OCI-LY7 (cell line): Measurements from ENCODE around the gene DCUN1D5. TPM values are rescaled to one million over a fixed set of nuclear protein-coding genes. Genes with fewer than 3 reads are reported as not detected.

Experiments used
- BruUV-seq: library from RNA; stranded (reverse); fragments of 400-500 nt; replicated peaks from 2 replicates; lab custom pipeline; 2021; lab: Mats Ljungman, UMichigan
- CTCF ChIA-PET: fragments of 300-600 bp; sonication (Branson Sonifier 250); formaldehyde crosslinking; loops from one replicate; lab custom pipeline; 2022; ENCODE audit warnings: antibody characterized with exemption; ENCODE audit not compliant: unreplicated experiment; lab: Charles Lee
- POLR2A ChIA-PET: fragments of 300-600 bp; sonication (Branson Sonifier 250); formaldehyde crosslinking; loops from one replicate; lab custom pipeline; 2022; ENCODE audit warnings: antibody characterized with exemption; lab: Charles Lee
- DNase-seq: peaks from one replicate; pipeline ENCODE4 v3.0.0-alpha.2; 2015; ENCODE audit warnings: low spot score
- H2AFZ ChIP-seq: fragments of 200-600 bp; sonication (generic), shearing (Covaris generic); 2 replicates; pipeline ENCODE4 v1.6.1; 2014; ENCODE audit warnings: mild to moderate bottlenecking, antibody characterized with exemption, low read length, moderate library complexity
- H3K27ac ChIP-seq: fragments of 200-600 bp; sonication (generic); 2 replicates; pipeline ENCODE4 v1.5.1; 2014; ENCODE audit warnings: mixed run types, low read depth, mild to moderate bottlenecking, moderate library complexity, low read length, inconsistent platforms; ENCODE audit not compliant: poor library complexity, severe bottlenecking
- H3K36me3 ChIP-seq: fragments of 200-600 bp; sonication (generic); 2 replicates; pipeline ENCODE4 v1.6.1; 2014; ENCODE audit warnings: mild to moderate bottlenecking, antibody characterized with exemption, low read length, moderate library complexity, mixed read lengths; ENCODE audit not compliant: insufficient read depth
- H3K4me1 ChIP-seq: fragments of 200-600 bp; sonication (generic); 2 replicates; pipeline ENCODE4 v1.5.1; 2014; ENCODE audit warnings: mild to moderate bottlenecking, low read length; ENCODE audit not compliant: insufficient read depth, poor library complexity, severe bottlenecking
- H3K4me2 ChIP-seq: fragments of 200-600 bp; sonication (generic); 2 replicates; pipeline ENCODE4 v1.6.1; 2014; ENCODE audit warnings: mild to moderate bottlenecking, low read length
- H3K4me3 ChIP-seq: fragments of 200-600 bp; sonication (generic); 2 replicates; pipeline ENCODE4 v1.5.1; 2014; ENCODE audit warnings: mild to moderate bottlenecking, low read depth, low read length; ENCODE audit not compliant: poor library complexity, severe bottlenecking
- H3K79me2 ChIP-seq: fragments of 200-600 bp; sonication (generic); 2 replicates; pipeline ENCODE4 v1.6.1; 2016; ENCODE audit warnings: low read depth, mild to moderate bottlenecking, low read length, moderate library complexity, mixed read lengths; ENCODE audit not compliant: insufficient read depth
- H3K9me2 ChIP-seq: fragments of 200-600 bp; sonication (generic); 2 replicates; pipeline ENCODE4 v1.6.1; 2016; ENCODE audit warnings: mild to moderate bottlenecking, low read length, mixed read lengths; ENCODE audit not compliant: insufficient read depth
- H3K9me3 ChIP-seq: fragments of 200-600 bp; sonication (generic); 2 replicates; pipeline ENCODE4 v1.6.1; 2014; ENCODE audit warnings: mild to moderate bottlenecking, mixed run types, low read length, mixed read lengths
- H4K20me1 ChIP-seq: fragments of 200-600 bp; sonication (generic); 2 replicates; pipeline ENCODE4 v1.6.1; 2014; ENCODE audit warnings: mild to moderate bottlenecking, antibody characterized with exemption, low read length, moderate library complexity, mixed read lengths; ENCODE audit not compliant: insufficient read depth
- EZH2phosphoT487 ChIP-seq: fragments of 200-600 bp; sonication (generic); IDR thresholded peaks from 2 replicates; pipeline ENCODE4 v1.6.1; 2018; ENCODE audit warnings: low read depth, borderline replicate concordance, mild to moderate bottlenecking, mixed run types, antibody characterized with exemption, low read length, moderate library complexity, mixed read lengths
- intact Hi-C: fragments of 100-400 bp; cut with micrococcal nuclease; formaldehyde crosslinking; loops from one replicate; pipeline ENCODE4 v1.10.0; 2022; ENCODE audit not compliant: unreplicated experiment
- total RNA-seq, 2 experiments: library from RNA; depleted of rRNA in 1 of 2; stranded (reverse); fragments of >200 nt in 1 of 2; shearing (Covaris generic) in 1 of 2; gene quantifications; 2 replicates each; pipeline ENCODE4 v1.2.3, GENCODE V29; 2014 to 2022
- TF ChIP-seq, protein P1 (sequence below): fragments of 200-600 bp; sonication (generic); conservative IDR thresholded peaks from 2 replicates; pipeline ENCODE4 v1.5.1; 2014; ENCODE audit warnings: mild to moderate bottlenecking, antibody characterized with exemption, low read length, moderate library complexity, mixed read lengths

The DCUN1D5 gene
- total RNA-seq, 2 experiments from 2014 or later: 46.4 to 70.4 TPM

DNA sequence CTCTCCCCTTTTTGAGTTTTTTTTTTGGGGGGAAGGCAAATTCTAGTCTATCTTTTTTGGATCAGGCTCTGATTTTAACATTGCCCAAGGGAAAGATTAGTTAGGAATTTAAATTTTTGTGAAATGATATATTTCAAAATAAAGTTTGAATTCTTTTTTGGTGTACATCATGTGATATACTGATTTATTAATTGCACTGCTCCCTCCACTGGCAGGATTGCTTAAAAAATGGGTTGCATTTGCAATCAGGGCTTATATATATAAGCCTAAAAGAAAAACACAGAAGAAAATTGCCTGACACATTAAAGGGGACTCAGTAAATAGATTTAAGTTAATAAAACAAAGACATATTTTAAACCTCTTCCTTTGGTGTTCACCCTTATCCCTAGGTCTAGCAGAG lies 18.4 kb upstream of the DCUN1D5 start:
- Histone ChIP-seq H3K4me2 (no peak overlapping the region), H3K9me3 (no peaks in the 10 kb centered on the region), H3K79me2 (no peaks in the 10 kb centered on the region), H3K4me3 (no peak overlapping the region), H2AFZ (no peak overlapping the region), H3K4me1 (peaks cover 11% of the 10 kb centered on the region), H3K27ac (no peak overlapping the region), H3K9me2 (no peaks in the 10 kb centered on the region), H4K20me1 (no peaks in the 10 kb centered on the region), H3K36me3 (no peaks in the 10 kb centered on the region)
- ChIA-PET CTCF (no interaction called here), POLR2A (no interaction called here)
- no TSS peak for BruUV-seq
- no peak for TF ChIP-seq EZH2phosphoT487
- TF ChIP-seq, protein P1, sequence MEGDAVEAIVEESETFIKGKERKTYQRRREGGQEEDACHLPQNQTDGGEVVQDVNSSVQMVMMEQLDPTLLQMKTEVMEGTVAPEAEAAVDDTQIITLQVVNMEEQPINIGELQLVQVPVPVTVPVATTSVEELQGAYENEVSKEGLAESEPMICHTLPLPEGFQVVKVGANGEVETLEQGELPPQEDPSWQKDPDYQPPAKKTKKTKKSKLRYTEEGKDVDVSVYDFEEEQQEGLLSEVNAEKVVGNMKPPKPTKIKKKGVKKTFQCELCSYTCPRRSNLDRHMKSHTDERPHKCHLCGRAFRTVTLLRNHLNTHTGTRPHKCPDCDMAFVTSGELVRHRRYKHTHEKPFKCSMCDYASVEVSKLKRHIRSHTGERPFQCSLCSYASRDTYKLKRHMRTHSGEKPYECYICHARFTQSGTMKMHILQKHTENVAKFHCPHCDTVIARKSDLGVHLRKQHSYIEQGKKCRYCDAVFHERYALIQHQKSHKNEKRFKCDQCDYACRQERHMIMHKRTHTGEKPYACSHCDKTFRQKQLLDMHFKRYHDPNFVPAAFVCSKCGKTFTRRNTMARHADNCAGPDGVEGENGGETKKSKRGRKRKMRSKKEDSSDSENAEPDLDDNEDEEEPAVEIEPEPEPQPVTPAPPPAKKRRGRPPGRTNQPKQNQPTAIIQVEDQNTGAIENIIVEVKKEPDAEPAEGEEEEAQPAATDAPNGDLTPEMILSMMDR: peak; percentile 40; the same call in 1 of the 2 replicates
- DNase-seq: no peak
- intact Hi-C loops: no loop called here

DNA sequence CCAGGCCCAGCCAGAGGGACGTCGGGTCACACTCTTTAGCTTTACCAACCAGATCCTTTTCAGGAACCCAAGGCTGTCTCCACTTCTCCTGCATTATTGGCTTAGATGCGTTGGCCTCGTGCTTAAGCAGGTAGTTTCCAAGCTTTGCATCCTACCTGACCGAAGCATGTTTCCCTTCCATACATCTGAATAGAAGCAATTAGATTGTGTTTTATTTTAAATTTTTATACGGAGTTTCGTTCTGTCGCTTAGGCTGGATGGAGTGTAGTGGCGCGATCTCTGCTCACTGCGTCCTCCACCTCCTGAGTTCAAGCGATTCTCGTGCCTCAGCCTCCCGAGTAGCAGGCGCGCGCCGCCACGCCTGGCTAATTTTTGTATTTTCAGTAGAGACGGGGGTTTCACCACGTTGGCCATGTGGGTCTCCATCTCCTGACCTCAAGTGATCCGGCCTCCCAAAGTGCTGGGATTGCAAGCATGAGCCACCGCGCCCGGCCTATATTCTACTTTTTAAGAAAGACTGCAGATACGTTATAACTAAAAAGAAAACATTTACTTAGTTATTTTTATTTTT lies 17.9 kb upstream of the DCUN1D5 start:
- H3K4me3 ChIP-seq: peak overlapping the region; percentile 67
- no peaks in the 10 kb centered on the region for H3K79me2 ChIP-seq
- peak overlapping the region; percentile 99 for H2AFZ ChIP-seq
- no TSS peak for BruUV-seq
- no peaks in the 10 kb centered on the region for H3K9me2 ChIP-seq
- H3K4me1 ChIP-seq: peaks cover 11% of the 10 kb centered on the region
- H4K20me1 ChIP-seq: no peaks in the 10 kb centered on the region
- no peaks in the 10 kb centered on the region for H3K36me3 ChIP-seq
- intact Hi-C loops: loop anchor here (2.0 kb wide), 1 partner anchor 19 kb away; no protein-coding TSS in a partner anchor
- H3K9me3 ChIP-seq: no peaks in the 10 kb centered on the region
- peak overlapping the region; percentile 79 for H3K4me2 ChIP-seq
- DNase-seq: no peak
- POLR2A ChIA-PET: interaction anchor here (0.6 to 3.8 kb wide), 7 partner anchors 11 to 159 kb away, joined by 3 to 35 read pairs (median 3); partner anchors contain the start of gene DCUN1D5
- TF ChIP-seq, protein P1: no peak
- TF ChIP-seq EZH2phosphoT487: no peak
- no peak overlapping the region for H3K27ac ChIP-seq
- CTCF ChIA-PET: interaction anchor here (1.0 kb wide), 1 partner anchor 18 kb away, joined by 6 read pairs; the partner anchor contains the start of gene DCUN1D5
